ENCODE measurements around the gene LRCH4. TPM values are rescaled to one million over a fixed set of nuclear protein-coding genes. Genes with fewer than 3 reads are reported as not detected.

Gene LRCH4
- total and polyA plus RNA-seq, 2 of the 13 experiments (the other 11 are each of a cell fraction or from before 2014, with no cell fraction given), result 7.0 to 9.3 TPM

- no peak for TF ChIP-seq ZBTB40 (IDR thresholded peaks at IDR 0.05)
- TF ChIP-seq ZBTB40 (CRISPR knock-in tag; IDR thresholded peaks at IDR 0.05), result no peak
- TF ChIP-seq MXD4 (CRISPR knock-in tag; IDR thresholded peaks at IDR 0.05), result no peak
- no peak for TF ChIP-seq CBX2 (IDR thresholded peaks at IDR 0.05; ENCODE audit: low read depth, low read length)
- no peak for TF ChIP-seq CBX2 (CRISPR knock-in tag; IDR thresholded peaks at IDR 0.05; ENCODE audit: low read depth)
- TF ChIP-seq TSC22D2 (CRISPR knock-in tag; IDR thresholded peaks at IDR 0.05; ENCODE audit: borderline replicate concordance), result no peak
- no peak for TF ChIP-seq ZKSCAN8 (CRISPR knock-in tag; IDR thresholded peaks at IDR 0.05; ENCODE audit: borderline replicate concordance)
- TF ChIP-seq ZNF570 (CRISPR knock-in tag; IDR thresholded peaks at IDR 0.05; ENCODE audit: borderline replicate concordance), result no peak
- TF ChIP-seq FOSL2 (CRISPR knock-in tag; IDR thresholded peaks at IDR 0.05), result 0 out of 2 replicates have a peak, but pooled peaks have one; percentile 49
- TF ChIP-seq ZNF225 (CRISPR knock-in tag; IDR thresholded peaks at IDR 0.05), result peak; percentile 61; the same call in 1 of the 2 replicates
- 0 out of 2 replicates have a peak, but pooled peaks have one; percentile 21 for TF ChIP-seq SPEN (CRISPR knock-in tag; IDR thresholded peaks at IDR 0.05; ENCODE audit: low read depth)
- no peak for TF ChIP-seq ZNF543 (CRISPR knock-in tag; IDR thresholded peaks at IDR 0.05)
- no peak for TF ChIP-seq PHB2 (IDR thresholded peaks at IDR 0.05; ENCODE audit: partially characterized antibody)
- TF ChIP-seq CBX5 (CRISPR knock-in tag; IDR thresholded peaks at IDR 0.05; ENCODE audit: borderline replicate concordance), result no peak
- peak in 1 of 2 experiments; percentile 19; a peak in 1 of 4 replicates for TF ChIP-seq NR2F1 (CRISPR knock-in tag; IDR thresholded peaks at IDR 0.05)
- 0 out of 2 replicates have a peak, but pooled peaks have one; percentile 16 for TF ChIP-seq ZNF572 (CRISPR knock-in tag; IDR thresholded peaks at IDR 0.05)
These were observed 14.7 kb downstream of the LRCH4 start (continued) for GRCh38 chr7:100570954-100571828.

Measured in HepG2 (cell line).